GDM1 (cell line): ENCODE measurements around the gene MAST2.
A peak's percentile ranks its signal among the peaks of the same experiment; 100 is the strongest.

Experiments used
- DNase-seq: peaks from one replicate; lab custom pipeline; 2025; lab: John Stamatoyannopoulos, UW

MAST2 gene

DNA sequence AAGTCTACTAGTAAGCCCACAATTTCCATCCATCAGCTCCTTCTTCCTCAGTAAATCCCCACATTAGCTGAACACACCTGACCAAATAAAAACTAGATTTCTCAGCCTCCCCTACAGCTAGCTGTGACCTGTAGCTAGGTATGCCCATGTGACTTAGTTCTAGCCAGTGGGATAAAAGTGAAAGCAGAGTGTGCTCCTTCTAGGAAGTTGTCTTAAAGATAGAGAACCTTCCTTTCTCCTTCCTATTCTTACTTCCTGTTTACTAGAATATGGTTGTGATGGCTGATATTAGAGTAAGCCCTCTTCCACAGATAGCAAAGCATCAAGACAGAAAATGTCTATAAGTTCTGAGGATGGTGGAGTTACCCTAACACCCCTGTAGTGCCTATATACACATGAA lies 262.0 kb downstream of the MAST2 start:
- DNase-seq = no peak

- no peak for DNase-seq
Observed at GRCh38 chr1:46067652-46068051, 264.2 kb downstream of the MAST2 start.

DNA sequence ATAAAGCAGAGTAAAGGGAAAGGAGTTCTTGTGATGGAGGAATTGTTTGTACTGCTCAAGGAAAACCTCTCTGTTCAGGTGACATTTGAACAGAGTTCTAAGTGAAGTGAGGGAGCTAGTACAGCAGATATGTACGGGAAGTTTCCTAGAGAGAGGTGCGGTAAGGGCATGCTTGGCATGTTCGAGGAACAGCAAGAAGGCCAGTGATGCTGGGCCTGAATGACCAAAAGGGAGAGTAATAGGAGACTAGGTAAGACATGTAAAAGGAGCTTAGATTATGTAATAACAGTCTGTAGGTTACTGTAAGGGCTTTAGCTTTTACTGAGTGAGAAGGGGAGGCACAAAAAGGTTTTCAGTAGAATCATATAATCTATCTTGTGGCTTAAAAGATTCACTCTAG lies 265.1 kb downstream of the MAST2 start:
- DNase-seq = no peak

DNA sequence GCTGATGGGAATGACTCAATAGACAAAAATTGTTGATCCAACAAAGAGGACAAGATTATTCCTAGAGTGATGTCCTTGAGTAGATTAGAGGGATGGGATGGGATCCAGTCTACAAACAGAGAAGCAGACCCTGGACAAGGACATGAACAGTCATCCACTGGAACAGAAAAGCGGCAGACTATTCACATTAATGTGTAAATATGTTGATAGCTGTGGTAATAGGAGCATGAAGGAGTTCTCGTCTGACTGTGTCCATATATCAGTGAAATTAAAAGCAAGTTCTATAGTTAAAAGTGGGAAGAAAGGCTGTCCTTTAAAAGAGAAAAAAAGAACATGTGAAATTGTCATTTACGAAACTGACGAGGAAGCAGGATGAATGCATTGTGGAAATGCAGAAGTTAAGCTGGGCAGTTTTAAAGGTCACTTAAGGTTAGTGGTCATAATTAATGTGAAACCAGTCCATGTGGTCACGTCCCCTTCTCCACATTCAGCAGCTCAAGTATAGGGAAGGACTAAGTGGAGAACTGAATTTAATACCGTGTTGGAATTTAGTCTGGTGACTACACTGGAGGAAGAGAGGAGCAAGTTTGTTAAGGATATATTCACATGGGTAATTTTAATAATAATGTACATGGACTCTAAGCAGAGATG lies 266.9 kb downstream of the MAST2 start:
- DNase-seq = peak; percentile 2

GRCh38 chr1:46072975-46073374 lies 269.6 kb downstream of the MAST2 start:
- DNase-seq = no peak

DNA sequence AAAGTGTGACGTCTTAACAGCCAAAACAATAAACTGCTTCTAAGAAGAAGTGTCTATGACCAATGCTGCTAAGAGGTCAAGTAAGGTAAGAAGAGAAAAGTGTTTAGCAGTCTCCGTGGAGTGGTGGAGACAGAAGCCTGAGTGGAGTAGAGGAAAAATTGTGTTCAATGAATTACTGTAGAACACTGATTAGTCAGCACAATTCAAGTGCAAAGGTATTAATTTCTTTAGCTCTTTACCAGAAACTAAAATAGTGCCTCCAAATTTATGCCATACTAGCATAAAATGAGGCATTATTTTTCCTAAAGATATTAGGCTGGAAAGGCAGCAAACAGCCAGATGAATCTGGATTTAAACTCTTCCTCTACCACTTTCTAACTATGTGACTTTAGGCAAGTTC lies 272.9 kb downstream of the MAST2 start:
- DNase-seq = no peak

GRCh38 chr1:46077644-46078043 lies 274.2 kb downstream of the MAST2 start:
- no peak for DNase-seq

DNA sequence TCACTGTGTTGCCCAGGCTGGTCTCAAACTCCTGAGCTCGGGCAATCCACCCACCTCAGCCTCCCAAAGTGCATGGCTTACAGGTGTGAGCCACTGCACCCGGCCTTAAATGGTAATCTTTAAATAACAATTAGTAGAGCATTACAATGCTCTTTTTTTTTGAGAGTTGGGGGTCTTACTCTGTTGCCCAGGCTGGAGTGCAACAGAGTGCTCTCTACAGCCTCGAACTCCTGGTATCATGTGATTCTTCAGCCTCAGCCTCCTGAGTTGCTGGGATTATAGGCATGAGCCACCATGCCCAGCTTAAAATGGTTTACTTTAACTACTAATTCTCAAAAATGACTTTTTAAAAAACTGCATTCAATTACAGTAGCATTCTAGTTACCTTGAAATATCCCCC lies 276.8 kb downstream of the MAST2 start:
- DNase-seq = no peak

DNA sequence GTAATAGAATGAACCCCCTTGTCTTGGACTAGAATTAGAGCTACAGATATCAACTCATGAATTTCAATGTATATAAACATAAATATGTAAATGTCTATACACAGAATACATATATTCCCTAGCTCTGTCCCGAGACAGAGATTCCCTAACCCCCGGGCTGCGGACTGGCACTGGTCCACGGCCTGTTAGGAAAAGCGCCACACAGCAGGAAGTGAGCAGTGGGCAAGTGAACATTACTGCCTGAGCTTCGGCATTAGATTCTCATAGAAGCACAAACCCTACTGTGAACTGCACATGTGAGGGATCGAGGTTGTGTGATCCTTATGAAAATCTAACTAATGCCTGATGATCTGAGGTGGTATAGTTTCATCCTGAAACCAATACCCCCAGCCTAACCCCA lies 277.8 kb downstream of the MAST2 start:
- DNase-seq = no peak

DNA sequence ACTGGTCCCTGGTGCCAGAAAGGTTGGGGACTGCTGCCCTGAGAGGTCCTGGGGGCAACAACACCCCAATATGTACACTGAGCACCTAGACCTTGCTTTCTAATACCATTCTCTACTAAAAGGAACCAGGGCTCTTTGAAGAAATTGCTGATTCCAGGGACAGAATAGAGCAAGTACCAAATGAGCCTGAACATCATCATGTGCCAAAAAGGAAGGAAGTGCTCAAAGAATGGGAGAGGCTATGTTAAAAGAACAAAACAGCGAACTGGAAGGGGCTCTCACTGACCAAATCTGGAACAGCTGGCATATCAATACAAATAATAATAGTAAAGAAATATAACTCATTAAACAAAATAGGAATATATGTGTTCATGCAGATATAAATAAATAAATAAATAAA lies 278.2 kb downstream of the MAST2 start:
- no peak for DNase-seq

GRCh38 chr1:46083579-46083978 lies 280.2 kb downstream of the MAST2 start:
- DNase-seq = no peak

DNA sequence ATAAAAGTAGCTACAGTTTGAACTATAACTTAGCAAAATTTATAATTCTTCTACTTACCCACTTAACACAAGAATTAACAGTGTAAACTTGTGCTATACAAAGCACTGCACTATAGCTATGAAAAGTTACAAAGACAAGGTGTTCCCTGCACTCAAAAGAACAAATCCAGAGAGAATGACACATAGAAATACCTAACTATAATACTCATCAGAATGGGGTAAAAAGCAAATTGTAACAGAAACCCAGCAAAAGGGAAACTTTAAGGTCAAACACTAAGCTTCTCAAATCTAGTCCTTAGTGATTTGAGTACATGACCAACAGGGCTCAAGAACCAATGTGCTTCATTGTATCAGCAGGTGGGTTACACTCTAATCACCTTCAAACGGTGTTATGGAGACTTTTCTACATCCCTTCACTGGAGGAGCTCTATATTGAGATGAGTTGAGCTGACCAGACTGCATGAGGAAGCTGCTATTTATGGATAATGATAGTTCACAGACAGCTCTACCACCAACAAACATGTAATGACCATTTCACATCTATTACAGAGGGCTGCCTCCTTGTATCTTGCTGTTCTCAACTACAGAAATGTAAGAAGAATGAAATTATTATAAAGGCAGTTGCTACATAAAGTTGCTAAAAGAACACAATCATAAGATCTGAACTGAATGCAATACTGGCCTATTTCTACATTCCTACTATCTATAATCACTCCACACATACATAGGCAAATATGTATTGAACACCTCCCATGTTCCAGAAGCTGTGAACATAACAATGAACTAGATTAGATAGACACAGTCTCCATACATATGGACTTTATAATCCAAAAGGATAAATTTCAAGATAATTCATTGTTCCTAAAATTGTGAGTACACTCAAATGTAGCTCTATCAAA lies 281.4 kb downstream of the MAST2 start:
- no peak for DNase-seq
